B cell (primary cell): ENCODE results near the gene CDA. TPM values are rescaled to one million over a fixed set of nuclear protein-coding genes. Genes with fewer than 3 reads are reported as not detected.

Source experiments
- ATAC-seq: fragments of 200-7000 bp; cut with Tn5 transposase; one replicate; pipeline ENCODE4 v1.10.0; 2021; ENCODE audit warnings: low read depth, mild to moderate bottlenecking, moderate number of reproducible peaks, moderate library complexity
- CTCF ChIA-PET: fragments of 350-600 bp; sonication (Branson Sonifier 250); formaldehyde crosslinking; loops from one replicate; lab custom pipeline; 2021; ENCODE audit warnings: antibody characterized with exemption, inconsistent platforms; lab: Charles Lee
- POLR2A ChIA-PET: fragments of 350-600 bp; sonication (Branson Sonifier 250); formaldehyde crosslinking; loops from one replicate; lab custom pipeline; 2021; ENCODE audit warnings: antibody characterized with exemption; lab: Charles Lee
- DNase-seq: peaks from one replicate; pipeline ENCODE4 v3.0.0; 2013
- H2AFZ ChIP-seq: 2 replicates; pipeline ENCODE4 v1.6.1; 2012; ENCODE audit warnings: mild to moderate bottlenecking, low read depth, low read length; ENCODE audit not compliant: insufficient read depth, poor library complexity, severe bottlenecking
- H3K27ac ChIP-seq, 2 donors: 1 replicate in 1 of 2; 2 replicates in 1 of 2; pipeline ENCODE4 v1.5.1; 2012 to 2013; ENCODE audit warnings: low read length in 2 of 2, mild to moderate bottlenecking in 2 of 2, moderate library complexity in 1 of 2
- H3K27me3 ChIP-seq, 4 experiments: fragments of 200-600 bp in 1 of 4; sonication (generic) in 1 of 4; replicated peaks in 1 of 4; 1 replicate in 2 of 4; 2 replicates in 2 of 4; pipeline versions ENCODE4 v1.6.1 to v1.7.0; 2013 to 2016; ENCODE audit warnings: low read length in 3 of 4, mild to moderate bottlenecking in 2 of 4, mixed read lengths in 1 of 4, moderate library complexity in 1 of 4; ENCODE audit not compliant: insufficient read depth in 4 of 4, control insufficient read depth in 3 of 4; ENCODE audit errors: control extremely low read depth in 1 of 4
- H3K36me3 ChIP-seq, 2 experiments: replicated peaks in 1 of 2; 1 replicate in 1 of 2; 2 replicates in 1 of 2; pipeline versions ENCODE4 v1.6.1 to v1.7.1; 2013; ENCODE audit warnings: low read length in 1 of 2; ENCODE audit not compliant: insufficient read depth in 2 of 2, control insufficient read depth in 1 of 2; ENCODE audit errors: control extremely low read depth in 1 of 2, extremely low read depth in 1 of 2
- H3K4me1 ChIP-seq, 2 donors: fragments of 200-600 bp in 1 of 2; sonication (generic) in 1 of 2; 1 replicate in 1 of 2; 2 replicates in 1 of 2; pipeline versions ENCODE4 v1.5.1 to v1.6.1; 2013 to 2017; ENCODE audit warnings: low read length in 2 of 2; ENCODE audit not compliant: control insufficient read depth in 2 of 2, insufficient read depth in 2 of 2
- H3K4me2 ChIP-seq: replicated peaks from 2 replicates; pipeline ENCODE3; 2012; ENCODE audit warnings: mild to moderate bottlenecking, low read depth, low read length; ENCODE audit not compliant: poor library complexity, severe bottlenecking
- H3K4me3 ChIP-seq, 5 experiments: fragments of 200-600 bp in 1 of 5; sonication (generic) in 1 of 5; 1 replicate in 3 of 5; 2 replicates in 2 of 5; pipeline versions ENCODE4 v1.5.1 to v1.7.0; 2011 to 2016; ENCODE audit warnings: low read length in 4 of 5, mild to moderate bottlenecking in 4 of 5, low read depth in 2 of 5, control low read depth in 1 of 5, moderate library complexity in 1 of 5; ENCODE audit not compliant: insufficient read depth in 1 of 5; ENCODE audit errors: control extremely low read depth in 1 of 5, extremely low read depth in 1 of 5
- H3K79me2 ChIP-seq: fragments of 200-600 bp; sonication (generic); one replicate; pipeline ENCODE4 v1.6.0; 2016; ENCODE audit warnings: low read length; ENCODE audit not compliant: control insufficient read depth, insufficient read depth
- H3K9ac ChIP-seq: fragments of 200-600 bp; sonication (generic); 2 replicates; pipeline ENCODE4 v1.6.1; 2017; ENCODE audit warnings: mild to moderate bottlenecking, low read length, moderate library complexity
- H3K9me3 ChIP-seq, 3 donors: one replicate each; pipeline versions ENCODE4 v1.6.1 to v1.7.1; 2013; ENCODE audit warnings: low read length in 2 of 3; ENCODE audit not compliant: control insufficient read depth in 2 of 3, insufficient read depth in 1 of 3; ENCODE audit errors: control extremely low read depth in 1 of 3
- H4K20me1 ChIP-seq: 2 replicates; pipeline ENCODE4 v1.6.0; 2012; ENCODE audit warnings: mild to moderate bottlenecking, low read length; ENCODE audit not compliant: insufficient read depth, control insufficient read depth, poor library complexity, severe bottlenecking
- H3K27ac Mint-ChIP-seq: one replicate; pipeline ENCODE4 v1.8.0; 2021; ENCODE audit warnings: mixed read lengths
- H3K27me3 Mint-ChIP-seq: one replicate; pipeline ENCODE4 v1.8.0; 2021; ENCODE audit warnings: mixed read lengths
- H3K4me1 Mint-ChIP-seq: one replicate; pipeline ENCODE4 v1.8.0; 2021; ENCODE audit warnings: mixed read lengths
- H3K4me3 Mint-ChIP-seq: one replicate; pipeline ENCODE4 v1.8.0; 2021; ENCODE audit warnings: mixed read lengths
- H3K9me3 Mint-ChIP-seq: one replicate; pipeline ENCODE4 v1.8.0; 2022; ENCODE audit warnings: mixed read lengths; ENCODE audit not compliant: insufficient read depth
- CTCF ChIP-seq: fragments of 200-600 bp; IDR thresholded peaks from one replicate; pipeline ENCODE4 v1.8.0; 2022; ENCODE audit warnings: antibody characterized with exemption, mild to moderate bottlenecking
- EZH2 ChIP-seq: IDR thresholded peaks from 2 replicates; pipeline ENCODE4 v1.6.1; 2012; ENCODE audit warnings: borderline replicate concordance, low read depth, mild to moderate bottlenecking, moderate library complexity, low read length; ENCODE audit not compliant: insufficient read depth, poor library complexity, severe bottlenecking
- WGBS: methylation state at CpG from one replicate; pipeline ENCODE4 v1.1.5; 2013; ENCODE audit warnings: missing lambda C conversion rate; ENCODE audit not compliant: insufficient coverage; 5-methylcytosine and 5-hydroxymethylcytosine counted together
- intact Hi-C: fragments of 100-400 bp; cut with micrococcal nuclease; formaldehyde crosslinking; loops from one replicate; pipeline ENCODE4 v1.10.0; 2022
- polyA plus RNA-seq: library from polyadenylated mRNA; depleted of rRNA; stranded (reverse); fragments of >200 nt; gene quantifications from 2 replicates; pipeline ENCODE4 v1.2.3, GENCODE V29; 2012
- total RNA-seq, 2 donors: library from RNA; stranded (reverse); fragments of 120-200 nt in 1 of 2; gene quantifications; 1 replicate in 1 of 2; 2 replicates in 1 of 2; pipeline versions ENCODE4 v1.2.3 to v1.2.4, GENCODE V29; 2013 to 2022

The CDA gene
- total and polyA plus RNA-seq, 2 donors (not counting 1 experiment from before 2014, with no cell fraction given), result 0.64 TPM; not detected in 1

GRCh38 chr1:20546637-20547036, 42.3 kb upstream of the CDA start:
- Histone ChIP-seq H3K27ac (no peak overlapping the region), H3K9ac (no peak overlapping the region), H3K27me3 (peaks cover 0 to 18% (median 4%) of the 10 kb centered on the region in 4 experiments), H2AFZ (no peak overlapping the region), H3K4me3 (no peak overlapping the region), H3K79me2 (no peaks in the 10 kb centered on the region), H3K36me3 (no peaks in the 10 kb centered on the region), H3K4me1 (peaks cover 0 to 3% of the 10 kb centered on the region in 2 donors), H4K20me1 (no peaks in the 10 kb centered on the region), H3K4me2 (no peak overlapping the region), H3K9me3 (no peaks in the 10 kb centered on the region)
- Mint-ChIP-seq H3K4me3 (no peak overlapping the region), H3K27me3 (peaks cover 52% of the 10 kb centered on the region), H3K27ac (no peak overlapping the region), H3K4me1 (peaks cover 6% of the 10 kb centered on the region), H3K9me3 (no peaks in the 10 kb centered on the region)
- 100% methylated on average over 2 of the region's 3 CpGs for WGBS
- intact Hi-C loops, result no loop called here
- CTCF ChIA-PET, result no interaction called here
- POLR2A ChIA-PET, result no interaction called here
- no peak for ATAC-seq
- TF ChIP-seq EZH2, result no peak
- no peak for TF ChIP-seq CTCF
- no peak for DNase-seq

DNA sequence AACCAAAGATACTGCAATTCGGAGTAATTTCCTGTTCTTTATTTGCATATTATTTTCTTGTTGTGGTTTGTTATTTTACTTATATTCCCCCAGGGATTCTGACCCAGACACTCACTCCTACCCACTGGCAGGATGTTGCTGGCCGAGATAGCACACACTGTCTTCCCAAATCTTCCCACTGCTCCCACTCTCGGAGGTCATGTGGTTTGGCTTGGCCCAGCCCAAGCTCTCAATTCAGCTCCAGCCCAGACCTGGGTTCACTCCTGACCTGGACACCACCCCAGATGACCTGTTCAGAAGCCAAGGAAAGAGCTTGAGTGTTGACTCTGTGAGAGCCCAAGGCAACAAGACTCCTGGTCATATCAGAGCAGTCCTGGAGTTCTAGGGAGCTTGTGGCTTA, 37.7 kb upstream of the CDA start:
- H3K4me3 Mint-ChIP-seq, result no peak overlapping the region
- H3K36me3 ChIP-seq, result no peaks in the 10 kb centered on the region

More for the DNA sequence above, 37.7 kb upstream of the CDA start:
- Histone ChIP-seq H2AFZ (no peak overlapping the region), H3K79me2 (no peaks in the 10 kb centered on the region), H4K20me1 (no peaks in the 10 kb centered on the region), H3K4me1 (peaks cover 3 to 8% of the 10 kb centered on the region in 2 donors), H3K9me3 (no peaks in the 10 kb centered on the region), H3K27me3 (peaks cover 0 to 47% (median 17%) of the 10 kb centered on the region in 4 experiments), H3K9ac (no peak overlapping the region), H3K4me3 (no peak overlapping the region), H3K4me2 (no peak overlapping the region), H3K27ac (no peak overlapping the region)
- no peak overlapping the region for H3K27ac Mint-ChIP-seq
- ChIA-PET CTCF (no interaction called here), POLR2A (no interaction called here)
- ATAC-seq (no peak), DNase-seq (no peak)
- peaks cover 44% of the 10 kb centered on the region for H3K27me3 Mint-ChIP-seq
- 7% methylated on average over 2 of the region's 3 CpGs for whole genome bisulfite sequencing
- TF ChIP-seq CTCF (no peak), EZH2 (no peak)
- H3K9me3 Mint-ChIP-seq, result no peaks in the 10 kb centered on the region
- intact Hi-C loops, result no loop called here
- peaks cover 8% of the 10 kb centered on the region for H3K4me1 Mint-ChIP-seq
